BE2C (cell line): ENCODE results near the gene TMEM108.

Source experiments
- DNase-seq: peaks from one replicate; pipeline ENCODE4 v3.0.0-alpha.2; 2020
- H3K27me3 ChIP-seq: fragments of 250-450 bp; sonication (Bioruptor Pico); 2 replicates; pipeline ENCODE4 v1.5.1; 2020; ENCODE audit warnings: mild to moderate bottlenecking
- H3K36me3 ChIP-seq: fragments of 250-450 bp; sonication (Bioruptor Pico); 2 replicates; pipeline ENCODE4 v1.5.1; 2020; ENCODE audit warnings: mild to moderate bottlenecking
- H3K4me1 ChIP-seq: fragments of 250-450 bp; sonication (Bioruptor Pico); 2 replicates; pipeline ENCODE4 v1.5.1; 2020
- H3K4me3 ChIP-seq: 2 replicates; pipeline ENCODE4 v1.5.1; 2011; ENCODE audit warnings: low read depth, low read length
- H3K9me3 ChIP-seq: fragments of 250-450 bp; sonication (Bioruptor Pico); 2 replicates; pipeline ENCODE4 v1.5.1; 2020
- CTCF ChIP-seq: IDR thresholded peaks from 2 replicates; pipeline ENCODE4 v1.5.1; 2012; ENCODE audit warnings: mild to moderate bottlenecking, low read depth, low read length

The TMEM108 gene

DNA sequence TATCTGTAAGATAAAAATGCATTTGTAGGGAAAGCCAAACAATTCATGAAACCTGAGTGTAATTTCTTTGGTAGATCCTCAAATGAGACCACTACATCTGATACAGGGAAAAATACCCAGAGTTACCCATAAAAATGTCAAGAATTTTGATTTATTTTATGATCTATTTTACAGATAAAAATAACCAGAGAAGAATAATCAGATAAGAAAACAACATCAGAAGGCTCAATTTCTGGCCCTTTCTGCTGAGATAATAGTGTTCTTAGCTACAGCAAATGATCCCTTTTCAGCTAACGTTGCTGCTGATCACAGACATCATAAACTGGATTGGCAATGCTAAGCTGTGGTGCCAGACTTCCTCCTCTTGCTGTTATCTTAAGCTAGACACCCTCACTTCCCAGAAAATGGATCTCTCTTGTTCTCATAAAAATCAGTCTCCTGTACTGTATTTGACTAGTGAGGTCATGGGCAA, 21.3 kb upstream of the TMEM108 start:
- Histone ChIP-seq H3K36me3 (no peaks in the 10 kb centered on the region), H3K27me3 (no peaks in the 10 kb centered on the region), H3K4me1 (peaks cover 32% of the 10 kb centered on the region), H3K4me3 (no peak overlapping the region), H3K9me3 (no peaks in the 10 kb centered on the region)
- no peak for TF ChIP-seq CTCF
- peak; percentile 72 for DNase-seq

DNA sequence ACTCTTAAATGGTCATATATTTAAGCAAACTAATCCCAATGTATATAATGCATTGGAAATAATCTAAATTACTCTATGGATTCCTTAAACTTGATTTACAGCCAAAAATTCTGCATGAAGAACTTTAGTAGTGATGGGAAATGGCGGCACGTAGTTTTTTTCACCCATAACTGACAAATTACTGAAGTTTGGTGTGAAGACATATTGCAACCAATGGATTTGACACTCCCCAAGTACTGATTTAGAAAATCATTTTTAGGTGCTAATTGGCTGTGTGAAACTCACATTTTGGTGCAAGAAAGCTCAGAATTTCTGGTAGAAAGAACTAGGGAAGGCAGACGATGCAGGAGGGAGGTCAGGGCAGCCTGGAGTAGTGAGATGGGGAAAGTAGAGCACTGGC, 19.3 kb upstream of the TMEM108 start:
- Histone ChIP-seq H3K27me3 (no peaks in the 10 kb centered on the region), H3K4me1 (peaks cover 32% of the 10 kb centered on the region), H3K9me3 (no peaks in the 10 kb centered on the region), H3K4me3 (no peak overlapping the region), H3K36me3 (no peaks in the 10 kb centered on the region)
- TF ChIP-seq CTCF = no peak
- no peak for DNase-seq

GRCh38 chr3:133021206-133021605, 17.0 kb upstream of the TMEM108 start:
- H3K27me3 ChIP-seq = no peaks in the 10 kb centered on the region
- no peak for TF ChIP-seq CTCF
- no peak overlapping the region for H3K4me3 ChIP-seq
- no peak for DNase-seq
- H3K9me3 ChIP-seq = no peaks in the 10 kb centered on the region
- no peaks in the 10 kb centered on the region for H3K36me3 ChIP-seq
- H3K4me1 ChIP-seq = peaks cover 23% of the 10 kb centered on the region

DNA sequence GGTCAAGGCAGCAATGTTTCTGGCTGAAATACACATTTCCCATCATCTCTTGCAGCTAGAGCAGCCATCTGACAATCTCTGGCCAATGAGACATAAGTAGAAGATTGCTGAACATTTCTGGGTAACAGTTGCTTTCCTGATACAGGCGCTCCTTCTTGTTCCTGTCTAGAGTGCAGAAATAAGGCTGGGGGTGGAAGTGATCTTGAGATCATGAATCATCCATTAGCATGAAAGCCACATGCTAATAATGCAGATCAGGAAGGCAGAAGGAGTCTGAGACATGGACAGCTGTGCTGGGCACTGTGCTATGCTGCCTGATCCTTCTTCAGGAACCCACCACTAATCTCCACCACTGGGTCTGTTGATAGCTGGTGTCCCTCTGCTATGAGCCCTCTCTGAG, 14.8 kb upstream of the TMEM108 start:
- DNase-seq = no peak
- peaks cover 9% of the 10 kb centered on the region for H3K4me1 ChIP-seq
- H3K4me3 ChIP-seq = no peak overlapping the region
- H3K36me3 ChIP-seq = no peaks in the 10 kb centered on the region
- TF ChIP-seq CTCF = no peak
- no peaks in the 10 kb centered on the region for H3K27me3 ChIP-seq
- H3K9me3 ChIP-seq = no peaks in the 10 kb centered on the region

DNA sequence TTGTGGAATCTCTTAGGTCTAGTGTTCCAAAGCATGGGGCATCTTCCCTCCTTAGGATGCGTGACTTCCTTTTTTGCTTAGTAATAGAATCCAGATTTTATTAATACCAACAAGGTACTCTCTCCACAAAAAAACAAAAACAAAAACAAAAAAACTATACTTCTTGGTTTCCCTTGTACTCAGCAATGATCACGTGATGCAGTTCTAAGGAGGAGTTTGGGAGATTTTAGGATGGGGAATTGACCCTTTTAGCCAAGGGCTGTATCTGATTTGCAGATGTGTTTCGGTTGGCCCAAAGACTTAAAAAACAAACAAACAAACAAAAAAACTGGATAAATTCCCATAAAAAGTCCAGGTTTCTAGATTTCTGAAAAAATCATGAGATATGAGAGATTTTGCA, 12.6 kb upstream of the TMEM108 start:
- H3K4me1 ChIP-seq = no peaks in the 10 kb centered on the region; the same call in 1 of the 2 replicates
- H3K27me3 ChIP-seq = no peaks in the 10 kb centered on the region
- no peak overlapping the region for H3K4me3 ChIP-seq
- H3K9me3 ChIP-seq = no peaks in the 10 kb centered on the region
- no peaks in the 10 kb centered on the region for H3K36me3 ChIP-seq
- TF ChIP-seq CTCF = no peak
- DNase-seq = no peak

GRCh38 chr3:133032301-133032700, 5.9 kb upstream of the TMEM108 start:
- Histone ChIP-seq H3K27me3 (no peaks in the 10 kb centered on the region), H3K9me3 (no peaks in the 10 kb centered on the region), H3K4me3 (no peak overlapping the region), H3K4me1 (no peaks in the 10 kb centered on the region; the same call in 1 of the 2 replicates), H3K36me3 (no peaks in the 10 kb centered on the region)
- no peak for TF ChIP-seq CTCF
- DNase-seq = no peak
